Stimulated activated CD4-positive, alpha-beta T cell treated with anti-CD3 and anti-CD28 coated beads, Interleukin-15, amount 100 ng/mL, for 24 hours (primary cell): ENCODE measurements around the gene GPR21.

ENCODE experiments used
- DNase-seq: peaks from one replicate; pipeline ENCODE4 v3.0.0-alpha.2; 2020

GPR21 gene

DNA sequence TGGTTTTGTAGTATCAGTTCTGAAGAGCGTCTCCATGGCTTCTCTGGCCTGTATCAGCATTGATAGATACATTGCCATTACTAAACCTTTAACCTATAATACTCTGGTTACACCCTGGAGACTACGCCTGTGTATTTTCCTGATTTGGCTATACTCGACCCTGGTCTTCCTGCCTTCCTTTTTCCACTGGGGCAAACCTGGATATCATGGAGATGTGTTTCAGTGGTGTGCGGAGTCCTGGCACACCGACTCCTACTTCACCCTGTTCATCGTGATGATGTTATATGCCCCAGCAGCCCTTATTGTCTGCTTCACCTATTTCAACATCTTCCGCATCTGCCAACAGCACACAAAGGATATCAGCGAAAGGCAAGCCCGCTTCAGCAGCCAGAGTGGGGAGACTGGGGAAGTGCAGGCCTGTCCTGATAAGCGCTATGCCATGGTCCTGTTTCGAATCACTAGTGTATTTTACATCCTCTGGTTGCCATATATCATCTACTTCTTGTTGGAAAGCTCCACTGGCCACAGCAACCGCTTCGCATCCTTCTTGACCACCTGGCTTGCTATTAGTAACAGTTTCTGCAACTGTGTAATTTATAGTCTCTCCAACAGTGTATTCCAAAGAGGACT lies 1.5 kb downstream of the GPR21 start:
- DNase-seq, result no peak

DNA sequence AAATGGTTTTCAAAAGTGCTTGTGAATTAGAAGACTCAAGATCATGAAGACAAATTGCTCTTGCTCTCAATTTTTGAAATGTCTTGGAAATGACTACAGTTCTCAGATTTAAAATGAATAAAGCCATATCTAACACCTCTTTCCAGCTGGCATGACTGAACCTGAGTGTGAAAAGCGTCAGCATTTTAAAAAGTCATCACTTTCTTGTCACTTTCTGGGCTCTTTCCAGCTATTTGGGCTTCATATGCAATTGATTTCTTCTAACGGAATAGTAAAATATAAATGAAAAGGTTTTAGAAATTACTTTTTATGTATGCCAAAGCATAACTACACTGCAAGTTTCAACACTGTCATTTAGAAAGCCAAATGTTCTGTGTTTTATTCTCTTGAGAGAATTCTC lies 2.3 kb downstream of the GPR21 start:
- no peak for DNase-seq

DNA sequence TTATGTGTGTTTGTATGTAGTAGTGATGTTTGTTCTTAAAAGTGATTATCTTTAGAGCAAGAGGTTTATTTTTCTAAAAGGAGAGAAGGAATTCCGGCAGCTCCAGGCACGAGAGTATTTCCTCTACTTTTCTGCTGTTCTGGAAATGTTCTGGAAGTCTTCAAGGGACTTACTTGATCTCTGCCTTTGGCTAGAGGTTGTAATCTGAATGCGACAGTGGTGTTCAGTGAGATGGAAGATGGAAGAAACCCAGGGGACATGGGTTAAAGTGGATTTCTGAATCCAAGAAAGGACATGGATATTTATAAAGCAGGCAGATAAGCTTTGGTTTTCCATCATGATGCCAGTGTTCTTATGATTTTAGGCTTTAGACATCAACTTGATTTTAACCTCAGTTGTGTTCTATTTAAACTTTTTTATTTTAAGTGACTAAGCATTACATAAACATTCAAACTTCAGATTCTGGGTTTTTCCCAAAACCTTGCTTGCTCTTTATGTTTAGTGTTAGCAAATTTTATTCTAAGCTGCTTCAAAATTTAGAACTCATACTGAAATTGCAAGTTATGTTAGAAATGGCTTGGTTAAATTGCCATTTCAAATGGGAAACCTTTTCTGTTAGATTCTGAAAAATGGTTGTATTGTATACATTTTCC lies 3.6 kb downstream of the GPR21 start:
- DNase-seq, result no peak

DNA sequence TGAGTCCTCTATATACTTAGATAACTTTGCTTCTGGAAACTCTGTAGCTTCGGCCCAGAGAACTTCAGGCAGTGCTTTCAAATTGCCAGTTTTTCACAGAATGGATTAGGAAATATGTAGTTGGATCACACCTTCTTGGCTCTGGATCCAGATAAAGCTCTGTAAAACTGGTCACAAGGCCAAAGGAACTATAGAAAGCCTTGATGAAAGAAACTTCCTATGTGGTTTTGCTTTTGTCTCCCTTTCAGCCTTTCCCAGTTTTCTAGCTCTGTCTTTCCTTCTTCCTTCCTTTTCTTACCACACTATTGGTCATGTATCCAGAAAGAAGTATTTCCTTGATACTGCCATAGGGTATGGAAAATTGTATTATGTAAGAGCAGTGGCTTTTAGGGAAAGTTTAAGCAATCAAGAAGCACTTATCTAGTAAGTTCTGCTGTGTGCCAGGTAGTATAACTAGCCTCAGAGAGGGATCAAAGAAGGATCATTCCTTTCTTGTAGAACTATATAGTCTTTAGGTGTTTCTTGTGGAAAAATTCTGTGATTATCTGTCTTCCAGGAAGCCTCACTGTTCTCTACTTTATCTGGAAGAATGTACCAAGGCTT lies 6.3 kb downstream of the GPR21 start:
- DNase-seq, result no peak

DNA sequence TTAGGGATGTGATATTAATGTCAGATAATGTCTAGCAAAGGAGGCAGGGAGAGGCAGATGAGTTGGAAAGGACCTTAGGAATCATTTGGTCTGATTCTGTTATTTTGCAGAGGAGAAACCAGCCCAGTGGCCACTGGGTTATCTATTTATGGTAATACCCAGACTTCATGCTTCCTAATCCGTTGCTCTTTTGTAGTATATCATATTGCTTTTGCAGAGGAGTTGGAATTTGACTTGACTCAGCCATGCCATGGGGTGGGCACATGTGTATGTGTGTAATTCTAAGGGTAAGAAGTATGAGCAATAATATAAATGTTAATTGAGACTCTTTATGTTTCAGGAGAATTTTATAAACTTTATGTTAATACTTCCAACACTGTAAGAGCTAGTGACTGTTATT lies 7.3 kb downstream of the GPR21 start:
- no peak for DNase-seq

DNA sequence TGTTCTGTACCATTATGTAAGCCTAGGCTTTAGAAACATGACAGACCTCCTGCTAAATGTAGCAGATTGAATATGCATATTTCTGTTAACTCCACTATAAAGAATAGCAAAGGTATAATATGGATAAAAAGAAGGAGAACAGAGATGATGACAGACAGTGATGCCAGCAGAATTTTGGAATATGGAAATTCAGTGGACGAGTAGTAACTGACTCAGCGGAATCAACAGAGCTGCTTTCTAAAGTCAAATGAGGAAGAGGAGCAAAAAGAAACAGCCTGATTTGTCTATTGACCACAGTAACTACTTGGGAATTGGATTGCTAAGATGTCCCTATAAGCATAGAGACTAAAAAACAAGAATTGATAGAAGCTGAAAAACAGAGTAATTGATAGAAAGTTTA lies 8.0 kb downstream of the GPR21 start:
- DNase-seq, result no peak

DNA sequence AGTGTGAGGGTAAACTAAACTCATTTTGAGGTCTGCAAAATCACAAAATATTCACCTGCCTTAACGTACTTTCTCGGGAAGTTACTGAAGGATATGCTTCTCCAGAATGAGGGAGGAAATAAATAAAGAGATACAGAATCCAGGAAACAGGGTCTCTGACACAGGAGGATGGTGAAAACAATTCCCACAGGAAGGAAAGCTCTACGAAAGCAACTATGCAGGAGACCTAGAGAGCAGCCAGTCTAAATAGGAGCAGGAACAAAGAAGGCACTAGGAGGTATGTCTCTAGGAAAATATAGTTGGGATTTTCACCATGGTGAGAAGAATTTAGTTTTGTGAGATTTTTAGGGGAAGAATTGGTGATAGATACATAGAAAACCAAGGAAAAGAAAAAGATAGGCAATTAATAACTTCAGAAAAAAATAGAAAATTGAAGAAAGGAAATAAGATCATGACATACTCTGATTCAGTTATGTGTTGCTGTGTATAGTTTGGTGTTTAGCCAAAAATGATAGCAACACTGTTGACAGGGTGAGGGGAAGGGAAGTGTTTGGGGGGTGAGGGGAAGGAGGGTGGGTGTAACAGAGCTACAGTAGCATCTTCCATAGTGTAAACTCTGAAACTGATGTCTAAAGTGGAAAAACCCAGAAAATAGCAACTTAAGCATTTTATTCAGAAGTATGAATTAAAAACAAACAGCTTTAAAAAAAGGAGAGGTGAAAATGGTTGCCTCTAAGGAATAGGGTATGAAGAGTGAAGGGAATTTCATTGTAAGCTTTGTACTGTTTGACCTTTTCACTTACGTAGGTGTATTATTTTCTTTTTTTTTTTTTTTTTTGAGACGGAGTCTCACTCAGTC lies 9.8 kb downstream of the GPR21 start:
- no peak for DNase-seq

DNA sequence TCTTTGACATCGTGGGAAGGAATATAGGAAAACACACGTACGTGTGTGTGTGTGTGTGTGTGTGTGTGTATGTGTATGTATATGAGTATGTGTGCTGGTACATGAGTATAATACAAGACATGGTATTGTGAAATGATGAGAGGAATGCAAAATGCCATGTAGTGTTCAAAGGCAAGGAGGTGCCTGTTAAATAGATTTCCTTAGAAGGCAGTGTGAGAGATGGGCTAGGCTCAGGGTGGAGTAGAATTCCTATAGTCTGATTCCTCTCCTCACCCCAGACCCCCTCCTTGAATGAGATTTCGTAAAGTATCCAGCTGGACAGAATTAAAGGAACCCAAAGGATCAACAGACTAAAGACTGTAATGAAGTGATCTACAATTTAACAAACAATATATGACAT lies 11.1 kb downstream of the GPR21 start:
- no peak for DNase-seq

DNA sequence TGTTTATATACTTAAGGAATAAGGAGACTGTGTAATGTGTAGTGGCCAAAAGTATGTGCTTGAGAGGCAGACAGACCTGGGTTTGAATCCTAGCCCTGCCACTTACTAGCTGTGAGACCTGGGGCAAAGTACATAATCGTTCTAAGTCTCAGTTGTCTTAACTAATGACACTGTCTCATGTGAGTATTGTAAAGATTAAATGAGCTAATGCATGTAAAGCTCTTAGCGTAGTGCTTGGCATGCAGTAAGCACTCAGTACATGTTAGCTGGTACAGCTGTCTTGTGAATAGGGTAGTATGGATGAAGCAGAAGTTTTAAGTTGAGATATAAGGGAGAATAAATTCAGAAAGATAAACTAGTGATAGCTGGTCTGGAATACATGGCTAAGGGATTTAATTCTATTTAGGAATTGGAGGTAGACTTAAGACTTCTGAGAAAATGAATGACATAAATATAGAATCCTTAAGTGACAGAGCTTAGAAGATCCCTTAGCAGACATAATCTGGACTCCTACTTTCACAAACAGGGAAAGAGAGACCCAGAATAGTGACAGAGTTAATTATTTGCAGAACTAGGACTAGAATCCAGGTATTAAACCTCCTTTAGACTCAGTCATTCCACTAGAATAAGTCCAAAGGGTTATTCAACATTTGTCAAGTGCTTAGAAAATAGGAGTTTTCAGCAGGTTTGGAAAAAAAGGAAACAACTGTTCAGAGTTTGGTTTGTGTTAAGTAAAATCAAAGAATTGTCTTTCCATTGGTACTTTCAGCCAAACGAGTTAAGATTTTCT lies 13.1 kb downstream of the GPR21 start:
- no peak for DNase-seq

DNA sequence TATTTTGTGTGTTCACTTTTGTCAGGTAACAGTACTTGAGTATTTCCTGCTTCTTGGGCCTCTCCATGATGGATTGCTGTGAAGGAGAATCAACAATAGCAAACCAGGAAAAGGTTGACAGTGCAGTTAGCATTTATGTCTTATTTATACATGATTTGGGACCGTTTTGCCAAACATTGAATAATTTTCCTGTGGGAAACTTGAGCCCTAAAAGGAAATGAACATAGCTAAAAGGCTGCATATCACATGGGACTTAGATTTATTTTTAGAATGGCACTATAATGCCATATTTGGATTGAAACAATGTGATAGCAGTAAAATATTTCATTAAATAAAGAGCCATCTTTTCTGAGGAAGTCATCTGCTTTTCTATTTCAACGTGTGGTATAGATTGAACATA lies 15.3 kb downstream of the GPR21 start:
- no peak for DNase-seq

DNA sequence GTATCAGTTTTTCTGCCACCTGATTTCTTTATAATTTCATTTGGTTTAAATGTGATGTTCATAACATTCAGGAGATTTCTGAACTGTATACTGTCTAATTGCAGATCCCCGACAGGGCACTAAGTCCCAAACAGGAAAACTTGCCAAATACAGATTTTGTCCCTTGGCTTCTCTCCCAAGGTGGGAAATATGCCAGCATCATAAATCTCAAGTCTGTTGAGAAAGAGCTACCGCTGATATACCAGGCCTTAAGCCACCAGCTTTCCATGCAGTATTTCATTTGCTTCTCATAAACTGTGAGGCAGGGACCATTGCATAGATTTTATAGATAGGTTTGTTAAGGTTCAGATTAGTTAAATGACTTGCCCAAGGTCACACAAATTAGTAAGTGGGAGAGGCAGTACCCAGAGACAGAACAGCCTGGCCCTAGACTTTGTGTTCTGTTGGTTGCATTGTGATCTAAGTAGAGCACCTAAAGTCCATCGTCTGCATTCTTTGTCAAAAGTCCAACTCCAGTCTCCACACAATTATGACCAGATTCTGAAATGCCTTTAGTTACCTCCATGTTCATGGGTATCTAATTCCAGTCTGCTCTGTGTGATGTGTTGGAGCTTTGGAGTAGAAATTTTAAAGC lies 16.2 kb downstream of the GPR21 start:
- DNase-seq, result no peak

DNA sequence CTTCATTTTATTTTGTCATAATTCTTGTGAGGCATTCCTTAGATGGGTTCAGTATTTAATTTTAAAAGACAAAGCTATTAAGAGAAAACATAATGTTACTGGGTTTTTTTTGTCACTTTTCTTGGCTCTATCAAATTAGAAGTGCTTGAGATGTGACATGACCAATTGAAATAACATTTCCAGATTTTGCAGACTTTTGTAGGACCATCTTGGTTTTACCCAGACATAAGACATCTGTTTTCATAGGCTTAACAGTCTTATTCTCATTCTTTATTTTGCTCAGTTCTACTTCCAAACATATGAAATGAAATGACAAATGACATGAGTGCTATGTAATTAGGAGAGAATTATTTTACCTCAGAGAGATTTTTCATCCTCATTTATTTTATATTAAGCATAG lies 19.6 kb downstream of the GPR21 start:
- DNase-seq, result no peak

DNA sequence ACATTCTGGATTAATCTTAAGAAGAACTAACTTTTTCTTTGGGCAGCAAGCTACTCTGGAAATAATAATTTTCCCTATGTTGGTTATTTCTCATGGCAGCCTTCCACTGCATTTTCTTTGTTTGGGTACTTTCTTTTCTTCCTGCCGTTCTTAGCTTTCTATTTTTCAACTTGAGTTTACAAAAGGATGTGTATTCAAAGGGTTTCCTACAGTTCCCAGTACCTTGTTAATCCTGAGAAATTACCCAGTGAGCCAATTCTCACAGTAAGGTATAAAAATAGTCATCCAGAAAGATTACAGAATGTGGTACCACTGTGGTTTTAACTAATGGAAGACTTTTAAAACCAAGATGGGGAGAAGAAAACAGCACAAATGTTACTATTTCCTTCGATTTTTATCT lies 20.2 kb downstream of the GPR21 start:
- no peak for DNase-seq

DNA sequence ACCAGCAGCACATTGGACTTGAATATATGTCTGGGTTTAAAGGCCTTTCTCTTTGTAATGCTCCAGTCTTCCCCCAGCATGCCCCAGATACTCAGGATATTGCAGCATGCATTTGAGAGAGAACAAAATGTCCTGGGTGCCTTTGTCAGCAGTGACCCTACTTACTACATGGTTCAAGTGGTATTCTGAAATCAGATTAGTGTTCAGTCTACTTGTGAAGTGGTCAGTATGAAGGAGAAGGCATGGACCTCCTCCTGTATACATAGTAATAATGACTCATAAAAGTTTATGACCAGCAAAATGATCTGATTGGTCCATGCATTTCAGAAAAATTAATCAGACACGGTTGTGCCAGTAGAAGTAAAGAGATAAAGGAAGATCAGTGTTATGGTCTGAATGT lies 25.4 kb downstream of the GPR21 start:
- DNase-seq, result no peak

DNA sequence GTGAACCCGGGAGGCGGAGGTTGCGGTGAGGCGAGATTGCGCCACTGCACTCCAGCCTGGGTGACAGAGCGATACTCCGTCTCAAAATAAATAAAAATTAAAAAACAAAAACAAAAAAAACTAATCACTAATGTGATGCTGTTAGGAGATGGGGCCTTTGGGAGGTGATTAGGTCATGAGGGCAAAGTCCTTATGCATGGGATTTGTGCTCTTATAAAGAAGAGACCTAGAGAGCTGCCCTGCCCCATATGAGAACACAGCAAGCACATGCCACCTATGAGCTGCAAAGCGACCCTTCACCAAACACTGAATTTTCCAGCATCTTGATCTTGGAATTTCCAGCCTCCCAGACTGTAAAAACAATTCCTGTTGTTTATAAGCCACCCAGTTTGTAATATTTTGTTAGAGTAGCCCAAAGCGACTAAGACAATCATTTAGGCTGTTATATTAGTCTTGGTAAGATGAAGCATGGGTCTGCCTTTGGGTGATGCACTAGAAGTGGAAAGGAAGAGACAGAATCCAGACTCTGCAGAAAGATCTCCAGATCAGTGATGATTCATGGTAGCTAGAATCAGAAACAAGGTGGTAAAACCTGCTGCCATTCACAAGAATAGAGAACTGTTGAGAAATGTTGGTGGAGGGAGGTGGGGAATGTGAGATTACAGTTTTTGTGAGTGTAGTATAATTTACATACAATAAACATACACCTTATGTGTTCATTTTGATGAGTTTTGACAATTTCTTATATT lies 26.2 kb downstream of the GPR21 start:
- DNase-seq, result no peak

DNA sequence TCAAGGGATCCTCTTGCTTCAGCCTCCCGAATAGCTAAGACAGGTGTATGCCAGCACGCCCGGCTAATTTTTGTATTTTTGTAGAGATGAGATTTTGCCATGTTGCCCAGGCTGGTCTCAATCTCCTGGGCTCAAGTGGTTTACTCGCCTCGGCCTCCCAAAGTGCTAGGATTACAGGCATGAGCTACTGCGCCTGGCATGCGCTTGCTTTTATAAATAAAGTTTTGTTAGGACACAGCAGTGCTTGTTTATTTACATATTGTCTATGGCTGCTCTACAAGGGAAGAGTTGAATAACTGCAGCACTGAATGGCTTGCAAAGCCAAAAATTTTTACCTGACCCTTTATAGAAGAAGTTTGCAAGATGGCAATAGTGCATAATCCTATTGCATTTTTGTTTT lies 27.7 kb downstream of the GPR21 start:
- no peak for DNase-seq

DNA sequence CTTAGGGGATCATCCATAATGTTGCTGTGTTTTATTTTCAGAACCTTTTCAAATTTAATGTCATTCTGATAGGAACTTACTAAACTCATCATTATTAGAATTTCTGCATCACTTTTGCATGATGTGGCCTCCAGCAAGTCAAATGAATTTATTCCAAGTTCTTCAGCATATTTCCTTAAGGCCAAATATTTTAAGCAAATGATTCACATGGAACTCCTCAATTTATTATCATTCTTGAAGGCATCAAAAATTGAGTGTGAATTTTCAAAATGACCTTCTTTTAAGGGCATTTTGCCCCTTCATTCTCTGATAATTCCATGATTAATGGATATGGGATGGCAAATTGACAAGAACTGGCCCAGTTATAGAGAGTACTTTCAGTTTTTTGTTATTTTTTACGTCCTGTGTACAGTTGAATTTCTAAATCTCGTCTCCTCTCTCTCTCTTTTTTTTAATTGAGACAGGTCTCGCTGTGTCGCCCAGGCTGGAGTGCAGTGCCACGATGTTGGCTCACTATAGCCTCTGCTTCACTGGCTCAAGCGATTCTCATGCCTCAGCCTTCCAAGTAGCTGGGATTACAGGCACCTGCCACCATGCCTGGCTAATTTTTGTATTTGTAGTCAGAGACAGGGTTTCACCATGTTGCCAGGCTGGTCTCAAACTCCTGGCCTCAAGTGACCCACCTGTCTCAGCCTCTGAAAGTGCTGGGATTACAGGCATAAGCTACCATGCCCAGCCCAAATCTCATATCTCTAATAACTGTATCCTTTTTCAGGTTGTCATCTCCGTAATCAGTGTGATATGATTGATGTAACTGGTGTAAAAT lies 29.1 kb downstream of the GPR21 start:
- DNase-seq, result no peak

DNA sequence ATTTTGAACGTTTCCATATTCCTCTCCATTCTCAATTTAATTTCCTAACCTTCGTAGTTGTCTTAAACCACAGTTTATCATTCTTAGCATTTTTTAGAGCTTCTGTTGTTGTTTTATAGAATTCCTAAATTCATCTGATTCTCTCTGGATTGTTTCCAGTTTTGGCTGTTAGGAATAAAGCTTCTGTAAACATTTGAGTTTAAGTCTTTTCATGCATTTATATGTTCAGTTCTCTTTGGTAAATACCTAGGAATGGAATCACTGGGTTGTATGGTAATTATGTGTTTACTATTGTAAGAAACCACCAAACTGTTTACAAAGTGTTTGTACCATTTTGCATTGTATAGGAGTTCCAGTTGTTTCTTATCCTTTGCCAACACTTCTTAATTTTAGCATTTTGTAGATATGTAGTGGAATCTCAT lies 29.7 kb downstream of the GPR21 start:
- DNase-seq, result no peak

DNA sequence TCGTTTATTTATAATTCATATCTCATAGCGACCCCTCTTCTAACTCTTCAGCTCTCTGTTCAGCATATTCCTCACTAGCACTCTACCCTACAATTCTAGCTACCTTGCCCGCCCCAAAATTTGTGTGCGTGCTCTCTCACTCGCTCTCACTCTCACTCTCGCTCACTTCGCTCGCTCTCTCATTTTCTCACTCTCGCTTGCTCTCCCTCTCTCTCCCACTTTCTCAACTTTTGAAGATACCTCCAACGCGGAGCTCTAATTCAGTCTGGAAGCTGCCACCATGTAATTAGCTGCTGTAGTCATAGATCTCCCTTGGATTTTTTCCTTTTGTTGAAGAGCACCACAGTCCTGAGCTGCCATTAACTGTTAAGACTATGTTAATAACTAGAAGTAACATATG lies 30.4 kb downstream of the GPR21 start:
- no peak for DNase-seq

DNA sequence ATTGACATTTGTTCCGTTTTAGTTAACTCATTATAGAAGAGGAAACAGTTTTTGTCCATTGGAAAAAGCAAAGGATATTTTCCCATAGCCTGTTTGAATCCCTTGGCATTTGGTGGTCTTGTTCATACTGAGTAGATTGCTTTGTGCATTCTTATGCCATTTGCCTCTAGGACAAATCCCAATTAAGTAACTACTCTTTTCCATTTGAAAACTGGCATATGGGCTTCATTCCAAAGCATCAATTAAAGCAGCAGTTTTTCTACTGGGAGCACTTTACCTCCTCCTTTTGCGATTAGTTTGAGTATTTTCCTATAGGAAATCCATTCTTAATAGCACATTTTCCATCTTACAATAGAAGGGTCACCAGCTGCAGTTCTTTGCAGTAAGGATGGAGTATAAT lies 31.2 kb downstream of the GPR21 start:
- no peak for DNase-seq

DNA sequence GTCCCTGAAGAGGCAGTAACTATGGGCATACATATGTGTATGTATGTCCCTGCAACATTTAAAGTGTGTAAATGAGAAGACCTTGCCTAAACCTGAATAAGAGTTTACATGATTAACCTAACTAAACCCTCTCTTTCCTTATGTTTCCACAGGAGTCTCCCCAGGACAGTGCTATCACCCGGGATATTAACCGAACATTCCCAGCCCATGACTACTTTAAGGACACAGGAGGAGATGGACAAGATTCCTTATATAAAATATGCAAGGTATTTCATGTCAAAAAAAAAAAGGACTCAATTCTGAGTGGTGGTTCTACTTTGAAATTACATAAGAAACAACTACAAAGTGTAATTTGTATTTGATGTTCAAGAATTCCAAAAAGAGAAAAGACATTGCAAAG lies 31.7 kb downstream of the GPR21 start:
- DNase-seq, result no peak
